Heart left ventricle (tissue), 16 donors: ENCODE measurements around the gene AMPD1. TPM values are rescaled to one million over a fixed set of nuclear protein-coding genes. Genes with fewer than 3 reads are reported as not detected.

Experiments used
- ATAC-seq, 4 donors: fragments of 200-7000 bp; cut with Tn5 transposase; one replicate each; pipeline ENCODE4 v1.9.1; 2020 to 2022; ENCODE audit warnings: moderate library complexity in 4 of 4, mild to moderate bottlenecking in 3 of 4, moderate number of reproducible peaks in 1 of 4
- DNase-seq, 5 donors: peaks; one replicate each; pipeline ENCODE4 v3.0.0-alpha.2; 2020
- H3K27ac ChIP-seq, 12 donors: fragments of 200-600 bp; sonication (generic) in 4 of 12; one replicate each; pipeline versions ENCODE4 v1.5.0 to v1.8.0; 2016 to 2022; ENCODE audit warnings: mild to moderate bottlenecking in 2 of 12
- H3K27me3 ChIP-seq, 9 donors: fragments of 200-600 bp; sonication (generic) in 2 of 9; one replicate each; pipeline versions ENCODE4 v1.5.1 to v1.8.0; 2016 to 2022; ENCODE audit warnings: mild to moderate bottlenecking in 3 of 9
- H3K36me3 ChIP-seq, 9 donors: fragments of 200-600 bp; sonication (generic) in 2 of 9; one replicate each; pipeline versions ENCODE4 v1.5.0 to v1.8.0; 2018 to 2022; ENCODE audit warnings: mild to moderate bottlenecking in 2 of 9
- H3K4me1 ChIP-seq, 12 donors: fragments of 200-600 bp; sonication (generic) in 4 of 12; one replicate each; pipeline versions ENCODE4 v1.5.0 to v1.8.0; 2016 to 2022; ENCODE audit warnings: mild to moderate bottlenecking in 3 of 12
- H3K4me3 ChIP-seq, 12 donors: fragments of 200-600 bp; sonication (generic) in 4 of 12; one replicate each; pipeline versions ENCODE4 v1.5.0 to v1.8.0; 2017 to 2022; ENCODE audit warnings: mild to moderate bottlenecking in 9 of 12, moderate library complexity in 4 of 12
- H3K9me3 ChIP-seq, 12 donors: fragments of 200-600 bp; sonication (generic) in 4 of 12; one replicate each; pipeline versions ENCODE4 v1.5.0 to v1.8.0; 2016 to 2022; ENCODE audit warnings: mild to moderate bottlenecking in 1 of 12
- CTCF ChIP-seq, 12 donors: fragments of 200-600 bp; sonication (generic) in 4 of 12; IDR thresholded peaks; one replicate each; pipeline versions ENCODE4 v1.5.0 to v1.8.0; 2018 to 2022; ENCODE audit warnings: antibody characterized with exemption in 12 of 12, mild to moderate bottlenecking in 5 of 12
- POLR2A ChIP-seq, 2 donors: fragments of 450-650 bp; IDR thresholded peaks; one replicate each; pipeline ENCODE4 v1.6.1; 2017; ENCODE audit warnings: antibody characterized with exemption in 2 of 2, mild to moderate bottlenecking in 2 of 2, moderate library complexity in 2 of 2
- WGBS, 4 donors: extraction: QIAGEN DNeasy Blood & Tissue Kit in 2 of 4; methylation state at CpG; one replicate each; pipeline versions ENCODE4 v1.1.5 to v1.1.7; 2013 to 2018; 5-methylcytosine and 5-hydroxymethylcytosine counted together
- intact Hi-C, 10 donors: fragments of 100-400 bp; cut with DNase I; formaldehyde crosslinking; loops; one replicate each; pipeline versions ENCODE4 v1.11.1 to v1.14.2; 2022
- polyA plus RNA-seq, 2 donors: library from polyadenylated mRNA; stranded (reverse); fragments of 200-250 nt; gene quantifications; one replicate each; pipeline ENCODE4 v1.2.3, GENCODE V29; 2013
- total RNA-seq, 9 donors: library from RNA; depleted of rRNA in 2 of 9; stranded (reverse); fragments of >200 nt in 2 of 9; fragmentation: NEBNext Ultra II Directional in 3 of 9; extraction: Animal tissue kit (Norgen Biotek cat#: 25700) in 3 of 9; gene quantifications; one replicate each; pipeline versions ENCODE4 v1.1.0 to v1.2.4, GENCODE V29; 2016 to 2023
- donor health status: ischemic (EF 13 %, LVEDD 7.1; RV severe dilation, severe dysfunction).
- donor health status: healthy with polysubstance abuse.
- donor health status: DM: no; HTN: yes; CAD: no.
- donor health status: DM: no; HTN: no; CAD: no.
- donor health status: ischemic (EF 25% LVEDD 6.9; RV normal size, moderate dysfunction).
- donor health status: ischemic (EF 25% LVEDD 5.7; RV mildly dilated, moderate dysfunction).
- donor health status: healthy.
- donor health status: DM: yes; HTN: yes; CAD: no.
- donor health status: ischemic (EF 35%, LVEDD 5.7; RV mildly dilated, moderate dysfunction).
- donor health status: nonischemic (EF 11% LVEDD 7.7; RV severe dilation, severe dysfunction).
- donor health status: DM: yes; HTN: yes; CAD: no.
- donor health status: PGD.
- donor health status: ischemic (EF 29% LVEDD 5.4; RV normal size, mild dysfunction).
- donor health status: nonischemic (EF 23%, LVEDD 6.1; RV moderate dilation, normal function).

AMPD1 gene
- total and polyA plus RNA-seq, 11 donors, result not detected

- DNase-seq (no peak), ATAC-seq (no peak)
- no peak overlapping the region for H3K27ac ChIP-seq
- intact Hi-C loops, result no loop called here
- no peak overlapping the region for H3K4me3 ChIP-seq
- 81 to 84% (median 82%) methylated on average over 4 of the region's 4 CpGs for WGBS, 4 donors
- no peaks in the 10 kb centered on the region for H3K4me1 ChIP-seq
- H3K9me3 ChIP-seq, result no peaks in the 10 kb centered on the region
- TF ChIP-seq CTCF (IDR thresholded peaks at IDR 0.05) (no peak), POLR2A (IDR thresholded peaks at IDR 0.05) (no peak)
- H3K27me3 ChIP-seq, result peaks cover 0 to 20% (median 0%) of the 10 kb centered on the region in 9 donors
- H3K36me3 ChIP-seq, result no peaks in the 10 kb centered on the region
Measured at GRCh38 chr1:114688526-114688925, 6.8 kb downstream of the AMPD1 start.

GRCh38 chr1:114685851-114686250 lies 9.5 kb downstream of the AMPD1 start:
- ATAC-seq, result no peak
- Histone ChIP-seq H3K4me1 (no peaks in the 10 kb centered on the region), H3K9me3 (no peaks in the 10 kb centered on the region), H3K36me3 (no peaks in the 10 kb centered on the region), H3K27me3 (peaks cover 0 to 20% (median 0%) of the 10 kb centered on the region in 9 donors), H3K27ac (no peak overlapping the region), H3K4me3 (no peak overlapping the region)
- DNase-seq, result no peak
- WGBS, 4 donors, result 74 to 86% (median 82%) methylated on average over 5 of the region's 5 CpGs
- no peak for TF ChIP-seq POLR2A (IDR thresholded peaks at IDR 0.05)
- TF ChIP-seq CTCF (IDR thresholded peaks at IDR 0.05), result no peak
- intact Hi-C loops, result no loop called here

GRCh38 chr1:114677691-114678090 lies 17.7 kb downstream of the AMPD1 start:
- Histone ChIP-seq H3K36me3 (no peaks in the 10 kb centered on the region), H3K4me3 (no peak overlapping the region), H3K9me3 (no peaks in the 10 kb centered on the region), H3K27ac (no peak overlapping the region), H3K4me1 (no peaks in the 10 kb centered on the region), H3K27me3 (peaks cover 0 to 10% (median 3%) of the 10 kb centered on the region in 9 donors)
- WGBS, 4 donors, result 72 to 84% (median 77%) methylated on average over 5 of the region's 5 CpGs
- intact Hi-C loops, result loop anchor here in 2 of 10 donors (10.0 kb wide), 3 partner anchors 103 to 333 kb away; no protein-coding TSS in a partner anchor
- ATAC-seq (no peak), DNase-seq (no peak)
- TF ChIP-seq CTCF (IDR thresholded peaks at IDR 0.05) (no peak), POLR2A (IDR thresholded peaks at IDR 0.05) (no peak)

- Histone ChIP-seq H3K4me3 (no peak overlapping the region), H3K36me3 (no peaks in the 10 kb centered on the region), H3K4me1 (no peaks in the 10 kb centered on the region), H3K9me3 (no peaks in the 10 kb centered on the region), H3K27ac (no peak overlapping the region), H3K27me3 (peaks cover 0 to 10% (median 3%) of the 10 kb centered on the region in 9 donors)
- no peak for DNase-seq
- ATAC-seq, result no peak
- TF ChIP-seq CTCF (IDR thresholded peaks at IDR 0.05) (no peak), POLR2A (IDR thresholded peaks at IDR 0.05) (no peak)
- intact Hi-C loops, result loop anchor here in 2 of 10 donors (10.0 kb wide), 3 partner anchors 101 to 331 kb away; no protein-coding TSS in a partner anchor
- 84 to 92% (median 89%) methylated on average over 1 of the region's 1 CpG for WGBS, 4 donors
Measured at GRCh38 chr1:114676115-114676514, 19.2 kb downstream of the AMPD1 start.
